IPS DF 6.9 (cell line): Measurements from ENCODE around the gene FAM3C.

Experiments
- DNase-seq: peaks from one replicate; pipeline ENCODE4 v3.0.0-alpha.2; 2013; ENCODE audit warnings: low read depth, low spot score
- H3K27ac ChIP-seq: one replicate; pipeline ENCODE4 v1.5.1; 2013; ENCODE audit warnings: low read length, control low read depth
- H3K27me3 ChIP-seq: 2 replicates; pipeline ENCODE4 v1.6.1; 2013; ENCODE audit warnings: mild to moderate bottlenecking, low read length; ENCODE audit not compliant: control insufficient read depth, insufficient read depth
- H3K36me3 ChIP-seq: 2 replicates; pipeline ENCODE4 v1.6.1; 2013; ENCODE audit warnings: low read length; ENCODE audit not compliant: control insufficient read depth, insufficient read depth
- H3K4me1 ChIP-seq: 2 replicates; pipeline ENCODE4 v1.6.1; 2013; ENCODE audit warnings: low read length; ENCODE audit not compliant: control insufficient read depth, insufficient read depth
- H3K4me3 ChIP-seq: 2 replicates; pipeline ENCODE4 v1.5.1; 2013; ENCODE audit warnings: mild to moderate bottlenecking, low read length
- H3K9me3 ChIP-seq: 2 replicates; pipeline ENCODE4 v1.6.1; 2013; ENCODE audit warnings: low read length, inconsistent platforms; ENCODE audit not compliant: control insufficient read depth, insufficient read depth
- WGBS: extraction: QIAGEN DNeasy Blood & Tissue Kit; methylation state at CpG from one replicate; pipeline ENCODE4 v1.1.7; 2013; ENCODE audit warnings: mixed read lengths, missing lambda C conversion rate; ENCODE audit not compliant: insufficient read length, insufficient coverage; 5-methylcytosine and 5-hydroxymethylcytosine counted together

The FAM3C gene

DNA sequence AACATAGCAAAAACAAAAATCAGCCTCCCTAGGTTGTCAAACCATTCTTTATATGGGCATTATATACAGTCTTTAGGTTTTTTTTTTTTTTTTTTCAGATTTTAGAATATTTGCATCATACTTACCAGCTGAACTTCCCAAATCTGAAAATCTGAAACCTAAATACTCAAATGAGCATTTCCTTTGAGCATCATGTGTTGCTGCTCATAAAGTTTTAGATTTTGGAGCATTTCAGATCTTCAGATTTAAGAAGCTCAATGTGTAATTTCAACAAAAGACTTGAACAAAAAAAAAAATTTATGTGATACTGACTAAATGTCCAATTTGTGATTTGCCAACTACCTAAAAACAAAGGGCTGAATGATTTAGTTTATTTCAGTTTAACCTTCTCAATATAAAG, 13.6 kb downstream of the FAM3C start:
- Histone ChIP-seq H3K4me3 (no peak overlapping the region), H3K4me1 (no peaks in the 10 kb centered on the region), H3K9me3 (no peaks in the 10 kb centered on the region), H3K36me3 (no peaks in the 10 kb centered on the region; the same call in 1 of the 2 replicates), H3K27ac (no peak overlapping the region), H3K27me3 (no peaks in the 10 kb centered on the region)
- DNase-seq: no peak

DNA sequence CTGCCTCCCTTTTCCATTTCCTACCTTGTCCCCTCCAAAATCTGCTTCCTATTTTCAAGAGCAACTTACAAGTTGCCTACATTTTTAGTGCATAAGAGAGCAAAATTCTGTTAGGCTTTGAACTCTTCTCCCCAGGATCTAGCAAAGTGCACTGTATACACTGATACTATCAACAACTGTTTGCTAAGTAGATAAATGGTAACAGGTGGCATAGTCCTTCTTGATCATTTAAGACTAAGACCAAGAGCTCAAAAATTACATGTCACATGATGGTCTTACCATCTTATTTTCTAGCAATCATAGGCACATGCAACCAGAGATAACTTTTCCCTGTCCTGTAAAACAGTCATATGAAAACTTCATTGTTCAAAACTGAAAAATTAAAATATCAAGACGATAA, 16.2 kb downstream of the FAM3C start:
- H3K4me1 ChIP-seq: no peaks in the 10 kb centered on the region
- no peaks in the 10 kb centered on the region for H3K9me3 ChIP-seq
- H3K4me3 ChIP-seq: no peak overlapping the region
- no peaks in the 10 kb centered on the region for H3K27me3 ChIP-seq
- DNase-seq: no peak
- peaks cover 2% of the 10 kb centered on the region; the same call in 1 of the 2 replicates for H3K36me3 ChIP-seq
- no peak overlapping the region for H3K27ac ChIP-seq
- 100% methylated on average over 1 of the region's 1 CpG for WGBS

DNA sequence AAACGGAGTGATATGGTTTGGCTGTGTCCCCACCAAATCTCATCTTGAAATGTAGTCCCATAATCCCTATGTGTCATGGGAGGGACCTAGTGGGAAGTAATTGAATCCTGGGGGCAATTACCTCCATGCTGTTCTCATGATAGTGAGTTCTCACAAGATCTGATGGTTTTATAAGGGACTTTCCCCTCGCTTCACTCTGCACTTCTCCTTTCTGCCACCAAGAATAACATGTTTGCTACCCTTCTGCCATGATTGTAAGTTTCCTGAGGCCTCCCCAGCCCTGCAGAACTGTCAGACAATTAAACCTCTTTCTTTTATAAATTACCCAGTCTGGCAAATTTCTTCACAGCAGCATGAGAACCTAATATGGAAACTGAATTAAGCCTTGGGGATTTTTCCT, 19.1 kb downstream of the FAM3C start:
- no peak for DNase-seq
- Histone ChIP-seq H3K36me3 (peaks cover 2% of the 10 kb centered on the region; the same call in 1 of the 2 replicates), H3K27ac (no peak overlapping the region), H3K9me3 (no peaks in the 10 kb centered on the region), H3K4me1 (no peaks in the 10 kb centered on the region), H3K4me3 (no peak overlapping the region), H3K27me3 (no peaks in the 10 kb centered on the region)
- no CpG with 5 or more reads among the region's 2 CpGs for WGBS

DNA sequence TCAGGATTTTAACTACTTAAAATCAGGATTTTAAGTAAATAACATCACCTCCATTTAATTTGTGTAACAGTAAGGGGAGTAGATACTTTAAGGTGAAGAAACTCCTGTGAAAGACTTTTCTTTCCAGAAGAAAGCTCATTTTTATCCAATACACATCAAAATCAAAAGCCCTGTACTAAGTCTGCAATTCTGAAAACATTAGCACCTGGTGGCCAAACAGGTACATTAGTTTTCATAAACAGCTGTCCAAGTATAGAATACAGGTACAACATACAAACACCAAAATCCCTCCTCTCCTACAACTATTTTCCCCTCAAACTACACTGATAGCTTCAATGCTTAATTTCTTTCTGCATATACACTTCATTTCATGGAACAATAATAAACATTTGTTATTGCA, 22.9 kb downstream of the FAM3C start:
- no peak for DNase-seq
- H3K4me3 ChIP-seq: no peak overlapping the region
- H3K4me1 ChIP-seq: no peaks in the 10 kb centered on the region
- H3K27me3 ChIP-seq: no peaks in the 10 kb centered on the region
- H3K9me3 ChIP-seq: no peaks in the 10 kb centered on the region
- H3K36me3 ChIP-seq: peaks cover 2% of the 10 kb centered on the region; the same call in 1 of the 2 replicates
- H3K27ac ChIP-seq: no peak overlapping the region

DNA sequence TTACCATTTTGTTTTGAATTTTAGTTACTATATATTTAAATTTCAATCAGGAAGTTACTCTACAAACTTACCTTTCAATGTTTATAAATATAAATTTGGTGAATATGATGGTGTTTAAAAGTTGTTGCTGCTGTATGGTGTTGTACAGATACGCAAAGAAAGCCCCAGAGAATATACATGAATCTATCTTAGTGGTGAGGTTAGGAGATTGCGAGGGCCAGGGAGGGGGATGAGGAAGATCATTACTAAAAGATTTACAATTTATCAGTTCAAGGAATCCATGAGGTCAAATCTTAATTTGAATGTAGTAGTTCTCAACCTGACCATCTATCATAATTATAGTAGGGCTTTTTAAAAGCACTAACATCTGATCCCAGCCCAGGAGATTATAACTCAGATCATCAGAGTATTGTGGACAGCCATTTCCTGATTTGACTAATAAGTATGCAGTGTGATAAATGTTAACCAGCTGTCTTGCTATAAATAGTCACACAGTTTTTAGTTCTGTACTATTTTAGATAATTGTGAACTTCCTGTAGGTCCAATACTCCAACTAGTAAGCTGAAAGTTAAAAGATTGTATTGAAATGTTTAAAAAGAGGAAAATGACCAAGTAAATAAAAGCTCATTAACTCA, 23.6 kb downstream of the FAM3C start:
- Histone ChIP-seq H3K4me3 (no peak overlapping the region), H3K27me3 (no peaks in the 10 kb centered on the region), H3K9me3 (no peaks in the 10 kb centered on the region), H3K4me1 (no peaks in the 10 kb centered on the region), H3K27ac (no peak overlapping the region), H3K36me3 (peaks cover 2% of the 10 kb centered on the region; the same call in 1 of the 2 replicates)
- no peak for DNase-seq
- WGBS: 100% methylated on average over 1 of the region's 2 CpGs

DNA sequence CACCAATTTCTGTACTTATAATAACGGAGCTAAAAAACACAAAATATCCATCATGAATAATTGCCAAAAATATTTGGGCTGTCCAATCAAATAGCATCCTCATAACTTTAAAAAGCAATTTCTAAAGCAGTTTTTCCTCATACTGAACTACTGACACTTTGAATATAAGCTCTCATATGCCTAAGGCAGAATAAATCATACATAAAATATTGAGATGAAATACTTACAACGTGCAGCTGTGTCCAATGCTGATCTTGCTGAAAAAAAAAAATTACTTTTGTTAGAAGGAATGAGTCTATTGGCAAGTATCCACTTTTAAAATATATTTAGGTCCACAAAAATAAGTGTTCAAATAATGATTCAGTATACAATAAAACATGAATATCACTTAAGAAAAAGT, 24.2 kb downstream of the FAM3C start:
- Histone ChIP-seq H3K36me3 (peaks cover 2% of the 10 kb centered on the region; the same call in 1 of the 2 replicates), H3K4me1 (no peaks in the 10 kb centered on the region), H3K27ac (no peak overlapping the region), H3K9me3 (no peaks in the 10 kb centered on the region), H3K4me3 (no peak overlapping the region), H3K27me3 (no peaks in the 10 kb centered on the region)
- 100% methylated on average over 1 of the region's 2 CpGs for WGBS
- no peak for DNase-seq

DNA sequence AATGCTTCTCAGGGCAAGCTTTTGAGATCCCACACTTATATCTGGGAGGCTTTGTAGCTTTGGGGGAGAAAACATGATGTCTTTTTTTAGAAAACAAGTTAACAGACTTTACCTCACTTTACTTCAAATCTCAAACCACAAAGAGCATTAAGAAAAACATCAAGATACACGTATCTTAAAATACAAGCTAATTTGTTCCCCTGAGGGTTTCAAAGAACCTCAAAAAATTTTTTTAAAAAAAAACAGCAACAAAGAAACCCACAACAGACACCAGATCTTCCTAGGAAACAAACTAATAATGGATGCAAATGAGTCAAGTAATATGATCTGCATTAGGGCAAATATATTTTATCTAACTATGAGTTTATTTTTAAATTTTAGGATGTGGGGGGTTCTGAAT, 24.7 kb downstream of the FAM3C start:
- Histone ChIP-seq H3K4me1 (no peaks in the 10 kb centered on the region), H3K36me3 (peaks cover 2% of the 10 kb centered on the region; the same call in 1 of the 2 replicates), H3K27ac (no peak overlapping the region), H3K4me3 (no peak overlapping the region), H3K27me3 (no peaks in the 10 kb centered on the region), H3K9me3 (no peaks in the 10 kb centered on the region)
- DNase-seq: no peak
- no CpG with 5 or more reads among the region's 1 CpG for whole genome bisulfite sequencing

DNA sequence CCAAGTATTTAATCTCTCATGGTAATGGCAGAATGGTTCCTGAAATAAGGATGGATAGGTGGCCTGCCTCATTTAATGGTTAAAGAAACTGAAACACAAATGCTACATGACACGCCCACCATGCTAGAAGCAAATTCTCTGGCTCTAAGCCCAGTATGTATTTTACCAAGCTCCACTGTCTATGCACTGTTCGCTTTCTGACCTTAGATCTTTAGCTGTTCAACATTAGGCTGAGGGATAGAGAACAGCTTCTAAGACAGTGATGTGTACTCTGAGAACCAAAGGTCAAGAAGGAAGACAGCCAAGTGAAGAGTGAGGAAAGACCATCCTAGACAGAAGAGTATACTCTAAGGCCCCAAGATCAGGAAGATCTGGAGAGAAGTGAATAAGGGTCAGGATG, 26.6 kb downstream of the FAM3C start:
- Histone ChIP-seq H3K27me3 (no peaks in the 10 kb centered on the region), H3K4me3 (no peak overlapping the region), H3K36me3 (no peaks in the 10 kb centered on the region), H3K9me3 (no peaks in the 10 kb centered on the region), H3K4me1 (no peaks in the 10 kb centered on the region), H3K27ac (no peak overlapping the region)
- WGBS: no CpG with 5 or more reads among the region's 2 CpGs
- DNase-seq: no peak

DNA sequence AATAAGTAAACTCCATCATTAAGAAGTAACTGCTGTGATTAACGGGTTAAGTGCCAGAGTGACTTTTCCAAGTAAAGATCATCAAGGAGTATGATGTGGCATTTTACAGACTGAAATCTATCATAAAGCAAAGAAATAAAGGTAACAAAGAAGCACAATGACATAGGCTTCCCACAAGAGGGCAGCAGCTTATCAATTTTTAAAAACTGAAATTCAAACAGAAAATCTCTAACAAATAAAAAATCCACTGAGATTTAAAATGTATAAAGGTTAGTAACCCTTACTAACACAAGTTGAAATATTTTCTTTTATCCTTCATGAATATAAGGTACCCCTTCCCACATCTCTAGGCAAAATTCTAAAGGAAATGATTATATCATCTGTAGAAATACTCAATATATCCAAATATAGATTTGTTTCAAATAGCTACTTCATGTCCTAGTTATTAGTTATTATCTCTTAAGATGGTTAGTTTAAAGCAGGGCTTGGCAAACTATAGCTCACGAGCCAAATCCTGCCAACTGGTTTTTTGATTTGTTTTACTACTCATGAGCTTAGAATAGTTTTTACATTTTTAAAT, 29.2 kb downstream of the FAM3C start:
- no CpG with 5 or more reads among the region's 2 CpGs for WGBS
- Histone ChIP-seq H3K9me3 (no peaks in the 10 kb centered on the region), H3K27ac (no peak overlapping the region), H3K4me1 (no peaks in the 10 kb centered on the region), H3K27me3 (no peaks in the 10 kb centered on the region), H3K4me3 (no peak overlapping the region), H3K36me3 (no peaks in the 10 kb centered on the region; the same call in 1 of the 2 replicates)
- no peak for DNase-seq

DNA sequence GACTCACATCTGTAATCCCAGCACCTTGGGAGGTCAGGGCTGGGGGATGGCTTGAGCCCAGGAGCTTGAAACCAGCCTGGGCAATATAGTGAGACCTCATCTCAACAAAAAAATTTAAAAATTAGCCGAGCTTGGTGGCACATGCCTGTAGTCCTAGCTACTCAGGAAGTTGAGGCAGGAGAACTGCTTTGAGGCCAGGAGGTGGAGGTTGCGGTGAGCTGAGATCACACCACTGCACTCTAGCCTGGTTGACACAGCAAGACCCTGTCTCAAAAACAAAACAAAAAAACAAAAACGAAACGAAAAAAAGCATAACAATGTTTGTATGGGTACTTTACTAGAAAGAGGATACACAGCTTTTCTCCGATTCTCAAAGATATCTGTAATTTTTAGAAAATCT, 35.5 kb downstream of the FAM3C start:
- H3K27ac ChIP-seq: no peak overlapping the region
- DNase-seq: no peak
- no peaks in the 10 kb centered on the region for H3K4me1 ChIP-seq
- H3K36me3 ChIP-seq: peaks cover 3% of the 10 kb centered on the region; the same call in 1 of the 2 replicates
- no CpG with 5 or more reads among the region's 5 CpGs for WGBS
- H3K9me3 ChIP-seq: no peaks in the 10 kb centered on the region
- no peaks in the 10 kb centered on the region for H3K27me3 ChIP-seq
- no peak overlapping the region for H3K4me3 ChIP-seq

DNA sequence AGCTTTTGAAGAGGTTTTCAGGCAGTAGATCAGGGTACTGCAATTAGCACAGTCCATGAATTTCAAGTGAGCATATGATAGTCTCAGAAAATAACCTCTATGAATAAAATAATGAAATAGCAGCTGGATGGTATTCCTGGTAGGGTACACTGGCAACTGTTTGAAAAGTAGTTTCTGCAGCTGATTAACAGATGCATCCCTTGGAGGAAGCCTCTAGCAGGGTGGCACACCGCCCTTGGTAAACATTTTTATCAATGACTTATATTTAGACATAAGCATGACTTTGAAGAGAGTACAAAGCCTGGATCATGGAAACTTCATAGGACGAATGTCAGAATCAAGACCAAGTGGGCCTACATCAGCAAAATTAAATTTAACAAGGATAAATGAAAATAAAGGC, 40.5 kb downstream of the FAM3C start:
- Histone ChIP-seq H3K27ac (no peak overlapping the region), H3K4me3 (no peak overlapping the region), H3K4me1 (no peaks in the 10 kb centered on the region), H3K27me3 (no peaks in the 10 kb centered on the region), H3K36me3 (no peaks in the 10 kb centered on the region; the same call in 1 of the 2 replicates), H3K9me3 (no peaks in the 10 kb centered on the region)
- DNase-seq: no peak
- WGBS: no CpG with 5 or more reads among the region's 2 CpGs
